DOHH2 (cell line): ENCODE data around the gene SYNPO2.

ENCODE experiments used
- H3F3A ChIP-seq: fragments of 200-600 bp; sonication (generic), shearing (Covaris generic); 2 replicates; pipeline ENCODE4 v1.6.0; 2016; ENCODE audit warnings: antibody characterized with exemption, mild to moderate bottlenecking; ENCODE audit not compliant: control insufficient read depth, insufficient read depth
- H3K27ac ChIP-seq: fragments of 200-600 bp; sonication (generic); 2 replicates; pipeline ENCODE4 v1.5.1; 2014; ENCODE audit warnings: low read depth, mild to moderate bottlenecking, low read length, moderate library complexity
- H3K27me3 ChIP-seq: fragments of 200-600 bp; sonication (generic); 2 replicates; pipeline ENCODE4 v1.6.1; 2014; ENCODE audit warnings: mild to moderate bottlenecking, low read length, mixed read lengths; ENCODE audit not compliant: control insufficient read depth
- H3K36me3 ChIP-seq: fragments of 200-600 bp; sonication (generic); 2 replicates; pipeline ENCODE4 v1.6.1; 2014; ENCODE audit warnings: mild to moderate bottlenecking, low read length, moderate library complexity, mixed read lengths; ENCODE audit not compliant: control insufficient read depth
- H3K4me1 ChIP-seq: fragments of 200-600 bp; sonication (generic); 2 replicates; pipeline ENCODE4 v1.6.1; 2014; ENCODE audit warnings: mild to moderate bottlenecking, low read length, mixed read lengths; ENCODE audit not compliant: control insufficient read depth
- H3K4me2 ChIP-seq: fragments of 200-600 bp; sonication (generic); 2 replicates; pipeline ENCODE4 v1.6.0; 2014; ENCODE audit warnings: mild to moderate bottlenecking, low read length, moderate library complexity
- H3K4me3 ChIP-seq: fragments of 200-600 bp; sonication (generic); 2 replicates; pipeline ENCODE4 v1.5.1; 2014; ENCODE audit warnings: mild to moderate bottlenecking, low read length, mixed read lengths
- H3K79me2 ChIP-seq: fragments of 200-600 bp; sonication (generic); 2 replicates; pipeline ENCODE4 v1.6.1; 2014; ENCODE audit warnings: mild to moderate bottlenecking, low read length, mixed read lengths; ENCODE audit not compliant: control insufficient read depth
- H3K9me2 ChIP-seq: fragments of 200-600 bp; sonication (generic); replicated peaks from 2 replicates; pipeline ENCODE4 v1.6.1; 2014; ENCODE audit warnings: mild to moderate bottlenecking, low read length, mixed read lengths; ENCODE audit not compliant: control insufficient read depth
- H3K9me3 ChIP-seq: fragments of 200-600 bp; sonication (generic); 2 replicates; pipeline ENCODE4 v1.6.1; 2014; ENCODE audit warnings: antibody characterized with exemption, low read length, mixed read lengths; ENCODE audit not compliant: control insufficient read depth, insufficient read depth
- H4K20me1 ChIP-seq: fragments of 200-600 bp; sonication (generic); 2 replicates; pipeline ENCODE4 v1.6.0; 2014; ENCODE audit warnings: low read depth, mild to moderate bottlenecking, antibody characterized with exemption, low read length, moderate library complexity; ENCODE audit not compliant: control insufficient read depth, insufficient read depth
- EZH2phosphoT487 ChIP-seq: fragments of 200-600 bp; sonication (generic); IDR thresholded peaks from 2 replicates; pipeline ENCODE4 v1.6.1; 2017; ENCODE audit warnings: borderline replicate concordance, mild to moderate bottlenecking, antibody characterized with exemption, low read length, moderate library complexity, mixed read lengths
- TF ChIP-seq, protein P1 (sequence below): fragments of 200-600 bp; sonication (generic); IDR thresholded peaks from one replicate; pipeline ENCODE4 v1.5.1; 2014; ENCODE audit warnings: antibody characterized with exemption, mild to moderate bottlenecking, low read depth, low read length; ENCODE audit not compliant: poor library complexity, severe bottlenecking

SYNPO2 gene

DNA sequence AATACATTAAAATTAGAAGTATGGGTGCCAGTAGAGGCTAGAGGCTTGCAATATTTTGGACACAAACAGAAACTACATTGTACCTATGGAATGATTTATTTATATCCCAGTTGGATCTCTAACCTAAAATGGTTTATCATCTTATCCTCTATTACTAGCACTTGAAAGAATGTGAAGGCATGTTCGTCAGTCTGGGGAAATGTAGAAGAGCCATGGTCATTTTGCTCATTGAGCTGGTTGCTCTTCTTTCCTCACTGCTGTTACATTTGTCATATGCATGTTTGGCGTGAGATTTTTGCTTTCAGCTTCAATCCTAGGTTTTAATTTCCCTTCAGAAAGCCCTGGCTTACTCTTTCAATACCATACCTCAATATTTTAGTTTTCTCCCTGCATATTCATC lies 164.6 kb downstream of the SYNPO2 start:
- no peaks in the 10 kb centered on the region for H3F3A ChIP-seq
- no peaks in the 10 kb centered on the region for H4K20me1 ChIP-seq
- no peak overlapping the region for H3K27ac ChIP-seq
- TF ChIP-seq EZH2phosphoT487: no peak
- TF ChIP-seq, protein P1, sequence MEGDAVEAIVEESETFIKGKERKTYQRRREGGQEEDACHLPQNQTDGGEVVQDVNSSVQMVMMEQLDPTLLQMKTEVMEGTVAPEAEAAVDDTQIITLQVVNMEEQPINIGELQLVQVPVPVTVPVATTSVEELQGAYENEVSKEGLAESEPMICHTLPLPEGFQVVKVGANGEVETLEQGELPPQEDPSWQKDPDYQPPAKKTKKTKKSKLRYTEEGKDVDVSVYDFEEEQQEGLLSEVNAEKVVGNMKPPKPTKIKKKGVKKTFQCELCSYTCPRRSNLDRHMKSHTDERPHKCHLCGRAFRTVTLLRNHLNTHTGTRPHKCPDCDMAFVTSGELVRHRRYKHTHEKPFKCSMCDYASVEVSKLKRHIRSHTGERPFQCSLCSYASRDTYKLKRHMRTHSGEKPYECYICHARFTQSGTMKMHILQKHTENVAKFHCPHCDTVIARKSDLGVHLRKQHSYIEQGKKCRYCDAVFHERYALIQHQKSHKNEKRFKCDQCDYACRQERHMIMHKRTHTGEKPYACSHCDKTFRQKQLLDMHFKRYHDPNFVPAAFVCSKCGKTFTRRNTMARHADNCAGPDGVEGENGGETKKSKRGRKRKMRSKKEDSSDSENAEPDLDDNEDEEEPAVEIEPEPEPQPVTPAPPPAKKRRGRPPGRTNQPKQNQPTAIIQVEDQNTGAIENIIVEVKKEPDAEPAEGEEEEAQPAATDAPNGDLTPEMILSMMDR: no peak
- H3K4me1 ChIP-seq: peaks cover 19% of the 10 kb centered on the region
- no peaks in the 10 kb centered on the region for H3K9me2 ChIP-seq
- H3K4me2 ChIP-seq: no peak overlapping the region
- no peaks in the 10 kb centered on the region for H3K36me3 ChIP-seq
- H3K27me3 ChIP-seq: no peaks in the 10 kb centered on the region
- H3K4me3 ChIP-seq: no peak overlapping the region
- H3K9me3 ChIP-seq: no peaks in the 10 kb centered on the region
- no peaks in the 10 kb centered on the region for H3K79me2 ChIP-seq

GRCh38 chr4:119053997-119054396 lies 165.3 kb downstream of the SYNPO2 start:
- TF ChIP-seq, protein P1: no peak
- TF ChIP-seq EZH2phosphoT487: no peak
- Histone ChIP-seq H3K27ac (no peak overlapping the region), H3K36me3 (no peaks in the 10 kb centered on the region), H3K79me2 (no peaks in the 10 kb centered on the region), H3F3A (peaks cover 2% of the 10 kb centered on the region; the same call in 1 of the 2 replicates), H3K4me2 (no peak overlapping the region), H3K9me2 (no peaks in the 10 kb centered on the region), H3K27me3 (no peaks in the 10 kb centered on the region), H3K4me3 (no peak overlapping the region), H3K9me3 (no peaks in the 10 kb centered on the region), H3K4me1 (peaks cover 20% of the 10 kb centered on the region), H4K20me1 (no peaks in the 10 kb centered on the region)

- TF ChIP-seq, protein P1: no peak
- no peak for TF ChIP-seq EZH2phosphoT487
- Histone ChIP-seq H3K9me3 (no peaks in the 10 kb centered on the region), H3K4me2 (no peak overlapping the region), H3K9me2 (no peaks in the 10 kb centered on the region), H3K4me1 (peaks cover 32% of the 10 kb centered on the region), H3K27me3 (no peaks in the 10 kb centered on the region), H3K4me3 (no peak overlapping the region), H3K36me3 (no peaks in the 10 kb centered on the region), H3F3A (peaks cover 7% of the 10 kb centered on the region; the same call in 1 of the 2 replicates), H4K20me1 (no peaks in the 10 kb centered on the region), H3K27ac (no peak overlapping the region), H3K79me2 (no peaks in the 10 kb centered on the region)
These were observed 168.8 kb downstream of the SYNPO2 start for GRCh38 chr4:119057417-119057816.
